COLO829 (cell line): ENCODE measurements around the gene TNFAIP8L1.

Experiments
- DNase-seq: peaks from one replicate; pipeline ENCODE4 v3.0.0; 2012; ENCODE audit warnings: low spot score

The TNFAIP8L1 gene

GRCh38 chr19:4649392-4650047 lies 10.2 kb downstream of the TNFAIP8L1 start:
- DNase-seq = no peak

- DNase-seq = no peak
These were observed 10.8 kb downstream of the TNFAIP8L1 start for GRCh38 chr19:4650159-4650558.

- DNase-seq = no peak
These were observed 12.8 kb downstream of the TNFAIP8L1 start for GRCh38 chr19:4652075-4652474.

- no peak for DNase-seq
These were observed 14.6 kb downstream of the TNFAIP8L1 start for GRCh38 chr19:4653793-4654436.

GRCh38 chr19:4654437-4655361 lies 15.4 kb downstream of the TNFAIP8L1 start:
- DNase-seq = no peak

GRCh38 chr19:4656102-4656501 lies 16.8 kb downstream of the TNFAIP8L1 start:
- DNase-seq = no peak

- no peak for DNase-seq
These were observed 17.9 kb downstream of the TNFAIP8L1 start for GRCh38 chr19:4657262-4657661.

GRCh38 chr19:4657835-4658234 lies 18.5 kb downstream of the TNFAIP8L1 start:
- no peak for DNase-seq

- no peak for DNase-seq
These were observed 21.0 kb downstream of the TNFAIP8L1 start for GRCh38 chr19:4660181-4660791.

- no peak for DNase-seq
These were observed 21.7 kb downstream of the TNFAIP8L1 start for GRCh38 chr19:4660993-4661392.

- DNase-seq = no peak
These were observed 22.8 kb downstream of the TNFAIP8L1 start for GRCh38 chr19:4662020-4662695.

GRCh38 chr19:4662812-4663211 lies 23.5 kb downstream of the TNFAIP8L1 start:
- no peak for DNase-seq

GRCh38 chr19:4664642-4665041 lies 25.3 kb downstream of the TNFAIP8L1 start:
- DNase-seq = no peak

- peak; percentile 98 for DNase-seq
These were observed 30.6 kb downstream of the TNFAIP8L1 start, which contains the start of gene MYDGF for GRCh38 chr19:4669723-4670480. Gene MYDGF, minus strand, starts transcription at chr19:4670342. Its CDS starts 8 bp downstream, at chr19:4670334.

- DNase-seq = no peak
These were observed 32.0 kb downstream of the TNFAIP8L1 start for GRCh38 chr19:4671185-4671851.

- DNase-seq = no peak
These were observed 33.9 kb downstream of the TNFAIP8L1 start for GRCh38 chr19:4673216-4673615.

GRCh38 chr19:4673726-4674125 lies 34.4 kb downstream of the TNFAIP8L1 start:
- no peak for DNase-seq

- no peak for DNase-seq
These were observed 36.0 kb downstream of the TNFAIP8L1 start for GRCh38 chr19:4675346-4675745.

GRCh38 chr19:4676955-4677731 lies 37.8 kb downstream of the TNFAIP8L1 start:
- peak; percentile 9 for DNase-seq
